ENCODE measurements around the gene CYB5R2.

CYB5R2 gene

GRCh38 chr11:7672960-7673723 lies at the start of gene CYB5R2:
Gene CYB5R2, minus strand, starts transcription at chr11:7673500. Its CDS starts 675 bp downstream, at chr11:7672825.
- DNase-seq = no peak

- DNase-seq = no peak
These were observed 41.5 kb upstream of the CYB5R2 start for GRCh38 chr11:7714786-7715185.

GRCh38 chr11:7706377-7706776 lies 33.1 kb upstream of the CYB5R2 start, which contains the start of gene OVCH2:
Gene OVCH2, minus strand, starts transcription at chr11:7706477. Its CDS starts 83 bp downstream, at chr11:7706394.
- no peak for DNase-seq

- DNase-seq = no peak
These were observed 30.4 kb upstream of the CYB5R2 start for GRCh38 chr11:7703740-7704139.

GRCh38 chr11:7696424-7696823 lies 23.1 kb upstream of the CYB5R2 start:
- DNase-seq = no peak

GRCh38 chr11:7694235-7694634 lies 20.9 kb upstream of the CYB5R2 start:
- no peak for DNase-seq

GRCh38 chr11:7692426-7692825 lies 19.1 kb upstream of the CYB5R2 start:
- no peak for DNase-seq

GRCh38 chr11:7691759-7692350 lies 18.6 kb upstream of the CYB5R2 start:
- DNase-seq = no peak

GRCh38 chr11:7690648-7691047 lies 17.3 kb upstream of the CYB5R2 start:
- DNase-seq = no peak

- DNase-seq = no peak
These were observed 15.9 kb upstream of the CYB5R2 start for GRCh38 chr11:7689239-7689638.

- DNase-seq = no peak
These were observed 15.0 kb upstream of the CYB5R2 start for GRCh38 chr11:7688238-7688826.

- DNase-seq = no peak
These were observed 14.1 kb upstream of the CYB5R2 start for GRCh38 chr11:7687386-7687785.

GRCh38 chr11:7686761-7687160 lies 13.5 kb upstream of the CYB5R2 start:
- DNase-seq = no peak

- DNase-seq = no peak
These were observed 10.3 kb upstream of the CYB5R2 start for GRCh38 chr11:7683571-7683970.

GRCh38 chr11:7677796-7678201 lies 4.5 kb upstream of the CYB5R2 start:
- DNase-seq = no peak

- DNase-seq = no peak
These were observed 3.8 kb upstream of the CYB5R2 start for GRCh38 chr11:7677071-7677470.

GRCh38 chr11:7675631-7676030 lies 2.3 kb upstream of the CYB5R2 start:
- no peak for DNase-seq

- no peak for DNase-seq
These were observed 579 bp upstream of the CYB5R2 start for GRCh38 chr11:7673724-7674434.

GRCh38 chr11:7672276-7672959 lies 882 bp downstream of the CYB5R2 start:
- no peak for DNase-seq

GRCh38 chr11:7671347-7672215 lies 1.7 kb downstream of the CYB5R2 start:
- DNase-seq = no peak

GRCh38 chr11:7670641-7671040 lies 2.7 kb downstream of the CYB5R2 start:
- DNase-seq = no peak

GRCh38 chr11:7668911-7669310 lies 4.4 kb downstream of the CYB5R2 start:
- DNase-seq = no peak
